K562 (cell line): ENCODE data around the gene MYCN. TPM values are rescaled to one million over a fixed set of nuclear protein-coding genes. Genes with fewer than 3 reads are reported as not detected.

Source experiments
- ATAC-seq: fragments of 200-7000 bp; cut with Tn5 transposase; 3 replicates; pipeline ENCODE4 v1.9.1; 2020; ENCODE audit warnings: moderate library complexity
- BruUV-seq: library from RNA; stranded (reverse); fragments of 400-500 nt; replicated peaks from 2 replicates; lab custom pipeline; 2021; lab: Mats Ljungman, UMichigan
- CTCF ChIA-PET: fragments of 300-600 bp; formaldehyde crosslinking; extraction: SDS; loops from one replicate; lab custom pipeline; 2021; ENCODE audit warnings: low intra/inter-chr PET ratio; lab: Yijun Ruan, JAX
- POLR2A ChIA-PET: fragments of 300-600, 350-650 bp; sonication (Branson Sonifier 250); formaldehyde crosslinking; extraction: SDS; loops from one replicate; lab custom pipeline; 2021; ENCODE audit warnings: antibody characterized with exemption, inconsistent platforms; lab: Yijun Ruan, JAX
- DNase-seq, 4 experiments: peaks; one replicate each; pipeline versions ENCODE4 v3.0.0 to v3.0.0-alpha.2; 2011 to 2018; ENCODE audit warnings: low spot score in 3 of 4, mixed read lengths in 3 of 4; ENCODE audit errors: extremely low read depth in 1 of 4
- FAIRE-seq: peaks from 2 replicates; lab custom pipeline; 2011; peaks lifted over from hg19 to GRCh38; lab: Jason Lieb, UNC
- H2AFZ ChIP-seq: 2 replicates; pipeline ENCODE4 v1.6.0; 2011; ENCODE audit warnings: low read depth, low read length, control low read depth, inconsistent platforms
- H3K27ac ChIP-seq: fragments of 200-600 bp; 3 replicates; pipeline ENCODE4 v1.8.0; 2011; ENCODE audit warnings: low read depth, mild to moderate bottlenecking, control low read depth, inconsistent platforms, low read length, moderate library complexity, mixed read lengths; ENCODE audit errors: extremely low read depth
- H3K27me3 ChIP-seq, 2 experiments: fragments of 300-600 bp in 1 of 2; 2 replicates in 1 of 2; 3 replicates in 1 of 2; pipeline versions ENCODE4 v1.6.0 to v1.8.0; 2011; ENCODE audit warnings: inconsistent platforms in 2 of 2, low read length in 2 of 2, mild to moderate bottlenecking in 1 of 2, mixed read lengths in 1 of 2, moderate library complexity in 1 of 2; ENCODE audit not compliant: control insufficient read depth in 2 of 2, insufficient read depth in 2 of 2
- H3K36me3 ChIP-seq: fragments of 300-600 bp; 3 replicates; pipeline ENCODE4 v1.8.0; 2011; ENCODE audit warnings: mild to moderate bottlenecking, low read length, inconsistent platforms; ENCODE audit not compliant: control insufficient read depth, insufficient read depth
- H3K4me1 ChIP-seq, 2 experiments: fragments of 200-600 bp in 1 of 2; replicated peaks in 1 of 2; 2 replicates in 1 of 2; 3 replicates in 1 of 2; pipeline versions ENCODE4 v1.5.1 to v1.8.0; 2011; ENCODE audit warnings: inconsistent platforms in 2 of 2, low read length in 2 of 2, mild to moderate bottlenecking in 1 of 2, mixed read lengths in 1 of 2, moderate library complexity in 1 of 2; ENCODE audit not compliant: control insufficient read depth in 2 of 2, insufficient read depth in 2 of 2
- H3K4me2 ChIP-seq: 2 replicates; pipeline ENCODE4 v1.6.1; 2011; ENCODE audit warnings: low read length, control low read depth, inconsistent platforms, mixed read lengths; ENCODE audit not compliant: insufficient read depth
- H3K4me3 ChIP-seq: fragments of 200-600 bp; sonication (generic), shearing (Covaris generic); 2 replicates; pipeline ENCODE4 v1.5.1; 2016; ENCODE audit warnings: control low read depth, inconsistent platforms
- H3K79me2 ChIP-seq: fragments of 200-600 bp; 3 replicates; pipeline ENCODE4 v1.8.0; 2011; ENCODE audit warnings: low read length, inconsistent platforms; ENCODE audit not compliant: control insufficient read depth, insufficient read depth
- H3K9ac ChIP-seq, 2 experiments: 2 replicates each; pipeline versions ENCODE4 v1.6.0 to v1.6.1; 2011; ENCODE audit warnings: low read depth in 2 of 2, low read length in 2 of 2, control low read depth in 1 of 2, inconsistent platforms in 1 of 2, mild to moderate bottlenecking in 1 of 2, mixed read lengths in 1 of 2; ENCODE audit not compliant: insufficient read depth in 1 of 2
- H3K9me1 ChIP-seq: one replicate; pipeline ENCODE4 v1.6.0; 2011; ENCODE audit warnings: inconsistent platforms, mild to moderate bottlenecking, low read length, moderate library complexity; ENCODE audit not compliant: control insufficient read depth, insufficient read depth
- H3K9me3 ChIP-seq: replicated peaks from 2 replicates; pipeline ENCODE4 v1.5.1; 2011; ENCODE audit warnings: low read depth, low read length, inconsistent platforms; ENCODE audit not compliant: control insufficient read depth, insufficient read depth
- H4K20me1 ChIP-seq: replicated peaks from 2 replicates; pipeline ENCODE4 v1.6.1; 2011; ENCODE audit warnings: low read length, inconsistent platforms, mixed read lengths; ENCODE audit not compliant: control insufficient read depth, insufficient read depth
- FOSL1 ChIP-seq: fragments of 200-800 bp; sonication (Bioruptor generic); conservative IDR thresholded peaks from 2 replicates; pipeline ENCODE4 v1.6.1; 2016; ENCODE audit warnings: missing genetic modification characterization, missing compliant biosample characterization
- HEY1 ChIP-seq: fragments of 250-450 bp; sonication (Bioruptor Pico); IDR thresholded peaks from 2 replicates; pipeline ENCODE4 v1.5.0; 2020; ENCODE audit warnings: mild to moderate bottlenecking, moderate library complexity, borderline replicate concordance
- HMBOX1 ChIP-seq: sonication (generic); IDR thresholded peaks from 2 replicates; pipeline ENCODE4 v1.6.1; 2016
- IRF1 ChIP-seq: sonication (generic); formaldehyde crosslinking; IDR thresholded peaks from 2 replicates; pipeline ENCODE4 v1.8.0; 2022; ENCODE audit warnings: missing genetic modification reagents, mild to moderate bottlenecking, borderline replicate concordance
- NFXL1 ChIP-seq: fragments of 450-650 bp; formaldehyde crosslinking; IDR thresholded peaks from 2 replicates; pipeline ENCODE4 v1.4.0; 2021; ENCODE audit warnings: mild to moderate bottlenecking
- SPI1 ChIP-seq: IDR thresholded peaks from 2 replicates; pipeline ENCODE4 v1.6.1; 2011; ENCODE audit warnings: low read depth, low read length, control low read depth, borderline replicate concordance
- TAF15 ChIP-seq: fragments of 200-400 bp; formaldehyde crosslinking; IDR thresholded peaks from 2 replicates; pipeline ENCODE4 v1.6.1; 2017; ENCODE audit warnings: mild to moderate bottlenecking, low read depth, low read length, moderate library complexity
- ZNF717 ChIP-seq: fragments of 250-450 bp; sonication (Bioruptor Pico); IDR thresholded peaks from 2 replicates; pipeline ENCODE4 v1.5.0; 2021
- WGBS: fragments of 100-300 bp; shearing (Covaris generic); methylation state at CpG from one replicate; pipeline ENCODE4 v1.1.6; 2016; ENCODE audit warnings: low coverage, mixed read lengths; ENCODE audit not compliant: insufficient coverage; ENCODE audit errors: missing lambda C conversion rate; 5-methylcytosine and 5-hydroxymethylcytosine counted together
- in situ Hi-C: fragments of 300-500 bp; cut with MboI; formaldehyde crosslinking; loops from 4 replicates; pipeline ENCODE4 v1.15.0; 2018; ENCODE audit warnings: inconsistent platforms, mixed read lengths
- intact Hi-C: fragments of 100-400 bp; cut with micrococcal nuclease; formaldehyde crosslinking; loops from 2 replicates; pipeline ENCODE4 v1.14.2; 2022
- polyA plus RNA-seq, 8 experiments: library from polyadenylated mRNA; depleted of rRNA in 4 of 8; stranded (reverse) in 5 of 8; unstranded in 3 of 8; fragments of >200 nt; fragmentation: Nextera tagmentation in 2 of 8; fragmentation: Illumina TruSeq in 1 of 8; extraction: Ambion mirVana in 2 of 8; extraction: Trizol in 1 of 8; gene quantifications; 2 replicates each; pipeline versions ENCODE4 v1.2.1 to v1.2.3, GENCODE V29; 2011 to 2014; ENCODE audit warnings: inconsistent platforms in 1 of 8, missing spikeins in 1 of 8
- total RNA-seq, 7 experiments: library from RNA; depleted of rRNA in 6 of 7; stranded (reverse); fragments of >200 nt in 6 of 7; fragmentation: Illumina TruSeq in 2 of 7; extraction: Trizol in 2 of 7; gene quantifications; 2 replicates each; pipeline versions ENCODE4 v1.2.1 to v1.2.3, GENCODE V29; 2011 to 2021; ENCODE audit warnings: low replicate concordance in 1 of 7
- TF ChIP-seq, protein P1 (sequence below): fragments of 450-650 bp; IDR thresholded peaks from 2 replicates; pipeline ENCODE4 v1.6.1; 2018; ENCODE audit not compliant: partially characterized antibody
- TF ChIP-seq, protein P2 (sequence below): sonication (generic); formaldehyde crosslinking; IDR thresholded peaks from 2 replicates; pipeline ENCODE4 v1.5.0; 2020; ENCODE audit warnings: missing genetic modification reagents

The MYCN gene
- total and polyA plus RNA-seq, 9 of the 15 experiments (the other 6 are each of a cell fraction or from before 2014, with no cell fraction given) = not detected

GRCh38 chr2:15932394-15933183, 7.8 kb upstream of the MYCN start:
- ATAC-seq (no peak), FAIRE-seq (no peak), DNase-seq (no peak)
- in situ Hi-C loops = loop anchor here (25.0 kb wide), 2 partner anchors 555 to 830 kb away; no protein-coding TSS in a partner anchor
- intact Hi-C loops = no loop called here
- H3K4me2 ChIP-seq = no peak overlapping the region
- no peaks in the 10 kb centered on the region for H3K9me3 ChIP-seq
- H3K27me3 ChIP-seq = peaks cover 0 to 9% of the 10 kb centered on the region in 2 experiments; a peak in 2 of 5 replicates
- ChIA-PET CTCF (no interaction called here), POLR2A (no interaction called here)
- H3K9me1 ChIP-seq = no peaks in the 10 kb centered on the region
- no TSS peak for BruUV-seq
- no peak overlapping the region for H3K9ac ChIP-seq
- H2AFZ ChIP-seq = no peak overlapping the region
- H3K4me3 ChIP-seq = no peak overlapping the region
- H4K20me1 ChIP-seq = no peaks in the 10 kb centered on the region
- no peak overlapping the region for H3K27ac ChIP-seq
- H3K36me3 ChIP-seq = no peaks in the 10 kb centered on the region
- no peaks in the 10 kb centered on the region for H3K4me1 ChIP-seq
- WGBS = under 1% methylated on average over 21 of the region's 21 CpGs
- no peaks in the 10 kb centered on the region for H3K79me2 ChIP-seq
- TF ChIP-seq TAF15 = no peak
- TF ChIP-seq, protein P1, sequence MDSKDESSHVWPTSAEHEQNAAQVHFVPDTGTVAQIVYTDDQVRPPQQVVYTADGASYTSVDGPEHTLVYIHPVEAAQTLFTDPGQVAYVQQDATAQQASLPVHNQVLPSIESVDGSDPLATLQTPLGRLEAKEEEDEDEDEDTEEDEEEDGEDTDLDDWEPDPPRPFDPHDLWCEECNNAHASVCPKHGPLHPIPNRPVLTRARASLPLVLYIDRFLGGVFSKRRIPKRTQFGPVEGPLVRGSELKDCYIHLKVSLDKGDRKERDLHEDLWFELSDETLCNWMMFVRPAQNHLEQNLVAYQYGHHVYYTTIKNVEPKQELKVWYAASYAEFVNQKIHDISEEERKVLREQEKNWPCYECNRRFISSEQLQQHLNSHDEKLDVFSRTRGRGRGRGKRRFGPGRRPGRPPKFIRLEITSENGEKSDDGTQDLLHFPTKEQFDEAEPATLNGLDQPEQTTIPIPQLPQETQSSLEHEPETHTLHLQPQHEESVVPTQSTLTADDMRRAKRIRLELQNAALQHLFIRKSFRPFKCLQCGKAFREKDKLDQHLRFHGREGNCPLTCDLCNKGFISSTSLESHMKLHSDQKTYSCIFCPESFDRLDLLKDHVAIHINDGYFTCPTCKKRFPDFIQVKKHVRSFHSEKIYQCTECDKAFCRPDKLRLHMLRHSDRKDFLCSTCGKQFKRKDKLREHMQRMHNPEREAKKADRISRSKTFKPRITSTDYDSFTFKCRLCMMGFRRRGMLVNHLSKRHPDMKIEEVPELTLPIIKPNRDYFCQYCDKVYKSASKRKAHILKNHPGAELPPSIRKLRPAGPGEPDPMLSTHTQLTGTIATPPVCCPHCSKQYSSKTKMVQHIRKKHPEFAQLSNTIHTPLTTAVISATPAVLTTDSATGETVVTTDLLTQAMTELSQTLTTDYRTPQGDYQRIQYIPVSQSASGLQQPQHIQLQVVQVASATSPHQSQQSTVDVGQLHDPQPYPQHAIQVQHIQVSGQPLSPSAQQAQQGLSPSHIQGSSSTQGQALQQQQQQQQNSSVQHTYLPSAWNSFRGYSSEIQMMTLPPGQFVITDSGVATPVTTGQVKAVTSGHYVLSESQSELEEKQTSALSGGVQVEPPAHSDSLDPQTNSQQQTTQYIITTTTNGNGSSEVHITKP = no peak
- TF ChIP-seq NFXL1 (CRISPR knock-in tag) = no peak
- TF ChIP-seq ZNF717 (CRISPR knock-in tag) = no peak
- no peak for TF ChIP-seq HEY1 (CRISPR knock-in tag)
- no peak for TF ChIP-seq IRF1 (CRISPR knock-in tag)
- TF ChIP-seq FOSL1 (tag) = no peak
- no peak for TF ChIP-seq SPI1
- TF ChIP-seq HMBOX1 = no peak
- TF ChIP-seq, protein P2, sequence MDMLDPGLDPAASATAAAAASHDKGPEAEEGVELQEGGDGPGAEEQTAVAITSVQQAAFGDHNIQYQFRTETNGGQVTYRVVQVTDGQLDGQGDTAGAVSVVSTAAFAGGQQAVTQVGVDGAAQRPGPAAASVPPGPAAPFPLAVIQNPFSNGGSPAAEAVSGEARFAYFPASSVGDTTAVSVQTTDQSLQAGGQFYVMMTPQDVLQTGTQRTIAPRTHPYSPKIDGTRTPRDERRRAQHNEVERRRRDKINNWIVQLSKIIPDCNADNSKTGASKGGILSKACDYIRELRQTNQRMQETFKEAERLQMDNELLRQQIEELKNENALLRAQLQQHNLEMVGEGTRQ (CRISPR knock-in tag) = no peak
